ENCODE data around the gene ODAD4. TPM values are rescaled to one million over a fixed set of nuclear protein-coding genes. Genes with fewer than 3 reads are reported as not detected.

The ODAD4 gene
- total RNA-seq, 1 donor from 2014 or later, result 1.0 TPM

DNA sequence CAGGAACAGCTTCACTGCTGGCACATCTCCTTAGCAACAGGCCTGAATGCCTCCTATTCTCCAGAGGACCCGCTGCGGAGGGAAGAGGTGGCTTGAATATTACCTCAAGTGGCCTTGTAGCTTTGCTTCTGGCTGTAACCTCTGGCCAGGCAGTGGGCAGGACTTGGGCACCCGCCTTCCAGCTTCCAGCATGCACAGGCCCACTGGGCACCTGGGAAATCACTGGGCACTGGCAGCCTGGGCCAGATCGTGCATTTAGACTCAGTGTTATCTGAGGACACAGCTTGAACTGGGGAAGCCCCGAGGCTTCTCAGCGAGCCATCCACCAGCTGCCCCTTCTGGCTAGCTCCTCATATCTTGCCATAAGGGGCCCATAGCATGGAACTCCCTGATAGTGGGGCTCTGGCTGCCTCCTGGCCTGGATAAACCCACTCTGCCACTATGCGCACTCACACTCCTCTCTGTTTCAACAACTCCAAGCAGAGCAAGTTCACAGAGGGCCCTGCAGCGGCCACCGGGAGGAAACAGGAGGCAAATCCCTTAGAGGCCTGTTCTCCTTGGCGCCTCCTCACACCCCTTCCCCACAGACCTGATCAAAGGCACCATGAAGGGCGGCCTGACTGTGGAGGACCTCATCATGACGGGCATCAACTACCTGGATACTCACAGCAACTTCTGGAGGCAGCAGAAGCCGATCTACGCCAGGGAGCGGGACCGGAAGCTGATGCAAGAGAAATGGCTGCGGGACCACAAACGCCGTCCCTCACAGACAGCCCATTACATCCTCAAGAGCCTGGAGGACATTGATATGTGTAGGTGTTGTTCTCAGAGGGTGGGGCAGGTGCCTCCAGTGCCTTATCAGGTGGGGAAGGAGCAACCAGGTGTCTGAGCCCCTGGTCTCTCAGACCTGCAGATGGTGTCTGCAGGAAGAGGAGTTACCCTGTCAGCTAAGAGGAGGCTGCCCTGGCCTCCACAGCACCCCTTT lies 7.8 kb downstream of the ODAD4 start:
- Histone ChIP-seq H3K4me1 (ENCODE audit: control insufficient read depth in 3 of 3, insufficient read depth in 3 of 3, low read length in 3 of 3) (peaks cover 30 to 34% (median 31%) of the 10 kb centered on the region in 3 donors), H3K27ac (ENCODE audit: low read depth, low read length) (peak overlapping the region; percentile 77)

GRCh38 chr17:41939044-41939692 lies 8.8 kb downstream of the ODAD4 start:
- Histone ChIP-seq H3K9ac (ENCODE audit: low read depth in 1 of 3, low read length in 3 of 3) (peak overlapping the region in 2 of 3 donors; percentile 73 to 78), H3K9me3 (ENCODE audit: control insufficient read depth in 3 of 3, low read length in 3 of 3) (no peaks in the 10 kb centered on the region), H3K4me1 (ENCODE audit: control insufficient read depth in 3 of 3, insufficient read depth in 3 of 3, low read length in 3 of 3) (peaks cover 30 to 34% (median 31%) of the 10 kb centered on the region in 3 donors), H3K36me3 (ENCODE audit: control insufficient read depth in 3 of 3, insufficient read depth in 3 of 3, low read length in 3 of 3) (no peaks in the 10 kb centered on the region), H3K27ac (ENCODE audit: low read depth, low read length) (peak overlapping the region; percentile 77), H3K4me3 (ENCODE audit: low read length in 3 of 3) (peak overlapping the region; percentile 5 to 61 (median 20)), H3K27me3 (ENCODE audit: control insufficient read depth in 3 of 3, insufficient read depth in 3 of 3, low read length in 3 of 3) (no peaks in the 10 kb centered on the region)

More for the DNA sequence above, 7.8 kb downstream of the ODAD4 start:
- no peaks in the 10 kb centered on the region for H3K36me3 ChIP-seq (ENCODE audit: control insufficient read depth in 3 of 3, insufficient read depth in 3 of 3, low read length in 3 of 3)
- H3K4me3 ChIP-seq (ENCODE audit: low read length in 3 of 3), result peak overlapping the region; percentile 43 to 61 (median 46)
- H3K27me3 ChIP-seq (ENCODE audit: control insufficient read depth in 3 of 3, insufficient read depth in 3 of 3, low read length in 3 of 3), result no peaks in the 10 kb centered on the region
- H3K9ac ChIP-seq (ENCODE audit: low read depth in 1 of 3, low read length in 3 of 3), result peak overlapping the region; percentile 2 to 78 (median 73)
- no peaks in the 10 kb centered on the region for H3K9me3 ChIP-seq (ENCODE audit: control insufficient read depth in 3 of 3, low read length in 3 of 3)

- Histone ChIP-seq H3K9me3 (ENCODE audit: control insufficient read depth in 3 of 3, low read length in 3 of 3) (no peaks in the 10 kb centered on the region), H3K27me3 (ENCODE audit: control insufficient read depth in 3 of 3, insufficient read depth in 3 of 3, low read length in 3 of 3) (no peaks in the 10 kb centered on the region), H3K4me1 (ENCODE audit: control insufficient read depth in 3 of 3, insufficient read depth in 3 of 3, low read length in 3 of 3) (peaks cover 30 to 34% (median 31%) of the 10 kb centered on the region in 3 donors), H3K36me3 (ENCODE audit: control insufficient read depth in 3 of 3, insufficient read depth in 3 of 3, low read length in 3 of 3) (no peaks in the 10 kb centered on the region), H3K27ac (ENCODE audit: low read depth, low read length) (no peak overlapping the region), H3K9ac (ENCODE audit: low read depth in 1 of 3, low read length in 3 of 3) (peak overlapping the region in 1 of 3 donors; percentile 33), H3K4me3 (ENCODE audit: low read length in 3 of 3) (peak overlapping the region in 1 of 3 donors; percentile 61)
Measured at GRCh38 chr17:41939693-41940090, 9.3 kb downstream of the ODAD4 start.

- no peak overlapping the region for H3K9ac ChIP-seq (ENCODE audit: low read depth in 1 of 3, low read length in 3 of 3)
- H3K36me3 ChIP-seq (ENCODE audit: control insufficient read depth in 3 of 3, insufficient read depth in 3 of 3, low read length in 3 of 3), result no peaks in the 10 kb centered on the region
- H3K27me3 ChIP-seq (ENCODE audit: control insufficient read depth in 3 of 3, insufficient read depth in 3 of 3, low read length in 3 of 3), result no peaks in the 10 kb centered on the region
- H3K27ac ChIP-seq (ENCODE audit: low read depth, low read length), result no peak overlapping the region
- no peaks in the 10 kb centered on the region for H3K9me3 ChIP-seq (ENCODE audit: control insufficient read depth in 3 of 3, low read length in 3 of 3)
- H3K4me3 ChIP-seq (ENCODE audit: low read length in 3 of 3), result no peak overlapping the region
- peaks cover 30 to 34% (median 31%) of the 10 kb centered on the region in 3 donors for H3K4me1 ChIP-seq (ENCODE audit: control insufficient read depth in 3 of 3, insufficient read depth in 3 of 3, low read length in 3 of 3)
Measured at GRCh38 chr17:41941168-41941567, 10.8 kb downstream of the ODAD4 start.

GRCh38 chr17:41942626-41943373 lies 12.4 kb downstream of the ODAD4 start:
- H3K9ac ChIP-seq (ENCODE audit: low read depth in 1 of 3, low read length in 3 of 3), result no peak overlapping the region
- H3K27me3 ChIP-seq (ENCODE audit: control insufficient read depth in 3 of 3, insufficient read depth in 3 of 3, low read length in 3 of 3), result no peaks in the 10 kb centered on the region
- H3K36me3 ChIP-seq (ENCODE audit: control insufficient read depth in 3 of 3, insufficient read depth in 3 of 3, low read length in 3 of 3), result no peaks in the 10 kb centered on the region
- peaks cover 24 to 27% (median 24%) of the 10 kb centered on the region in 3 donors for H3K4me1 ChIP-seq (ENCODE audit: control insufficient read depth in 3 of 3, insufficient read depth in 3 of 3, low read length in 3 of 3)
- H3K27ac ChIP-seq (ENCODE audit: low read depth, low read length), result no peak overlapping the region
- H3K4me3 ChIP-seq (ENCODE audit: low read length in 3 of 3), result no peak overlapping the region
- H3K9me3 ChIP-seq (ENCODE audit: control insufficient read depth in 3 of 3, low read length in 3 of 3), result no peaks in the 10 kb centered on the region

DNA sequence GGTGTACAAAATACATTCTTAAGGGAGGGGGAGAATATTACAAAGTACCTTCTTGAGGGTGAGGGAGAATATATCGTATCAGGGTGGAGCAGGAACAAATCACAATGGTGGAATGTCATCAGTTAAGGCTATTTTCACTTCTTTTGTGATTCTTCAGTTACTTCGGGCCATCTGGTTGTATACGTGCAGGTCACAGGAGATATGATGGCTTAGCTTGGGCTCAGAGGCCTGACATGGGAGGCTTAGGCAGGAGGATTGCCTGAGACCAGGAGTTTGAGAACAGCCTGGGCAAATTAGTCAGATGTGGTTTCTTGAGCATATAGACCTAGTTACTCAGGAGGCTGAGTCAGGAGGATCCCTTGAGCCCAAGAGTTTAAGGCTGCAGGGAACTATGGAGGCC lies 13.1 kb downstream of the ODAD4 start:
- H3K27me3 ChIP-seq (ENCODE audit: control insufficient read depth in 3 of 3, insufficient read depth in 3 of 3, low read length in 3 of 3), result no peaks in the 10 kb centered on the region
- H3K9ac ChIP-seq (ENCODE audit: low read depth in 1 of 3, low read length in 3 of 3), result no peak overlapping the region
- H3K27ac ChIP-seq (ENCODE audit: low read depth, low read length), result no peak overlapping the region
- H3K36me3 ChIP-seq (ENCODE audit: control insufficient read depth in 3 of 3, insufficient read depth in 3 of 3, low read length in 3 of 3), result no peaks in the 10 kb centered on the region
- no peaks in the 10 kb centered on the region for H3K9me3 ChIP-seq (ENCODE audit: control insufficient read depth in 3 of 3, low read length in 3 of 3)
- peaks cover 19 to 23% (median 20%) of the 10 kb centered on the region in 3 donors for H3K4me1 ChIP-seq (ENCODE audit: control insufficient read depth in 3 of 3, insufficient read depth in 3 of 3, low read length in 3 of 3)
- H3K4me3 ChIP-seq (ENCODE audit: low read length in 3 of 3), result no peak overlapping the region

- no peaks in the 10 kb centered on the region for H3K27me3 ChIP-seq (ENCODE audit: control insufficient read depth in 3 of 3, insufficient read depth in 3 of 3, low read length in 3 of 3)
Measured at GRCh38 chr17:41944943-41945342, 14.5 kb downstream of the ODAD4 start.

DNA sequence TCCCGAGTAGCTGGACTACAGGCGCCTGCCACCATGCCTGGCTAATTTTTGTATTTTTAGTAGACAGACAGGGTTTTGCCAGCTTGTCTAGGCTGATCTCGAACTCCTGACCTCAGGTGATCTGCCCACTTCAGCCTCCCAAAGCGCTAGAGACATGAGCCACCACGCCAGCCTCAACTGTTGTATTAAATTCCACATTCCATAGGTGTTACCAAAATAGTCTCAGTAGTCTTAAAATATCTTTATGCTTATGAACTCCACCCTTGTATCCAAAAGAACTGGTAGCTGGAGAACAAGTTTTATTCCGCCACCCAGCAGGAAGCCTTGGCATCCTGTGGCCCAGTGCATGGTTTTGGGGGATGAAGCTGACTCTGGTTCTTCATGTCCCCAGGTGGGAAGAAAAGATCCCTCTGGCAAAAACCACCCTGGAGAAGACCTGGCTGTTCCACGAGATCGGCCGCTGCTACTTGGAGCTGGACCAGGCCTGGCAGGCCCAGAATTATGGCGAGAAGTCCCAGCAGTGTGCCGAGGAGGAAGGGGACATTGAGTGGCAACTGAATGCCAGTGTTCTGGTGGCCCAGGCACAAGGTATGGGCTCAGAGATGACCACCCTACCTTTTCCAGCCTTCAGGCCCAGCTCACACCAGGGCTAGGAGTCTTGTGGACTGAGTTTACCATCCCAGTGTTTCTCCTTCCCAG lies 18.5 kb downstream of the ODAD4 start:
- H3K9ac ChIP-seq (ENCODE audit: low read depth in 1 of 3, low read length in 3 of 3), result peak overlapping the region in 2 of 3 donors; percentile 9 to 32
- H3K27ac ChIP-seq (ENCODE audit: low read depth, low read length), result peak overlapping the region; percentile 60
- no peaks in the 10 kb centered on the region for H3K36me3 ChIP-seq (ENCODE audit: control insufficient read depth in 3 of 3, insufficient read depth in 3 of 3, low read length in 3 of 3)
- H3K4me3 ChIP-seq (ENCODE audit: low read length in 3 of 3), result peak overlapping the region in 1 of 3 donors; percentile 13
- H3K9me3 ChIP-seq (ENCODE audit: control insufficient read depth in 3 of 3, low read length in 3 of 3), result no peaks in the 10 kb centered on the region
- H3K27me3 ChIP-seq (ENCODE audit: control insufficient read depth in 3 of 3, insufficient read depth in 3 of 3, low read length in 3 of 3), result no peaks in the 10 kb centered on the region
- H3K4me1 ChIP-seq (ENCODE audit: control insufficient read depth in 3 of 3, insufficient read depth in 3 of 3, low read length in 3 of 3), result peaks cover 5 to 10% (median 10%) of the 10 kb centered on the region in 3 donors

More at GRCh38 chr17:41944943-41945342, 14.5 kb downstream of the ODAD4 start:
- no peaks in the 10 kb centered on the region for H3K9me3 ChIP-seq (ENCODE audit: control insufficient read depth in 3 of 3, low read length in 3 of 3)
- H3K9ac ChIP-seq (ENCODE audit: low read depth in 1 of 3, low read length in 3 of 3), result no peak overlapping the region
- no peaks in the 10 kb centered on the region for H3K36me3 ChIP-seq (ENCODE audit: control insufficient read depth in 3 of 3, insufficient read depth in 3 of 3, low read length in 3 of 3)
- no peak overlapping the region for H3K4me3 ChIP-seq (ENCODE audit: low read length in 3 of 3)
- peaks cover 10 to 16% (median 14%) of the 10 kb centered on the region in 3 donors for H3K4me1 ChIP-seq (ENCODE audit: control insufficient read depth in 3 of 3, insufficient read depth in 3 of 3, low read length in 3 of 3)
- no peak overlapping the region for H3K27ac ChIP-seq (ENCODE audit: low read depth, low read length)

DNA sequence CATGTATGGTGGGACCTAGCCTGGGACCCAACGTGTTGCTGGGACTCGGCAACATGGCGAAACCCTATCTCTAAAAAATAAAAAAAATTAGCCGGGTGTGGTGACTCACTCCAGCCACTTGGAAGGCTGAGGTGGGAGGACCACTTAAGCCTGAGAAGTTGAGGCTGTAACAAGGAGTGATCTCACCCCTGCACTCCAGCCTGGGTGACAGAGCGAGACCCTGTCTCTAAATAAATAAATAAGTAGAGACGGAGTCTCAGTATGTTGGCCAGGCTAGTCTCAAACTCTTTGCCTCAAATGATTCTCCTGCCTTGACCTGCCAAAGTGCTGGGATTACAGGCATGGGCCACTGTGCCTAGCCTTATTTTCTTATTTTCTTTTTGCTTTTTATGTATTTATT lies 26.1 kb downstream of the ODAD4 start:
- Histone ChIP-seq H3K4me3 (ENCODE audit: low read length in 3 of 3) (no peak overlapping the region), H3K27me3 (ENCODE audit: control insufficient read depth in 3 of 3, insufficient read depth in 3 of 3, low read length in 3 of 3) (no peaks in the 10 kb centered on the region), H3K9ac (ENCODE audit: low read depth in 1 of 3, low read length in 3 of 3) (no peak overlapping the region), H3K27ac (ENCODE audit: low read depth, low read length) (no peak overlapping the region), H3K4me1 (ENCODE audit: control insufficient read depth in 3 of 3, insufficient read depth in 3 of 3, low read length in 3 of 3) (peaks cover 0 to 10% (median 10%) of the 10 kb centered on the region in 3 donors), H3K9me3 (ENCODE audit: control insufficient read depth in 3 of 3, low read length in 3 of 3) (no peaks in the 10 kb centered on the region), H3K36me3 (ENCODE audit: control insufficient read depth in 3 of 3, insufficient read depth in 3 of 3, low read length in 3 of 3) (no peaks in the 10 kb centered on the region)

All from skeletal muscle tissue (tissue), 4 donors.